B cell (primary cell): ENCODE data around the gene SLC4A1. TPM values are rescaled to one million over a fixed set of nuclear protein-coding genes. Genes with fewer than 3 reads are reported as not detected.

ENCODE experiments used
- ATAC-seq: fragments of 200-7000 bp; cut with Tn5 transposase; one replicate; pipeline ENCODE4 v1.10.0; 2021; ENCODE audit warnings: low read depth, mild to moderate bottlenecking, moderate number of reproducible peaks, moderate library complexity
- CTCF ChIA-PET: fragments of 350-600 bp; sonication (Branson Sonifier 250); formaldehyde crosslinking; loops from one replicate; lab custom pipeline; 2021; ENCODE audit warnings: antibody characterized with exemption, inconsistent platforms; lab: Charles Lee
- POLR2A ChIA-PET: fragments of 350-600 bp; sonication (Branson Sonifier 250); formaldehyde crosslinking; loops from one replicate; lab custom pipeline; 2021; ENCODE audit warnings: antibody characterized with exemption; lab: Charles Lee
- DNase-seq: peaks from one replicate; pipeline ENCODE4 v3.0.0; 2013
- H2AFZ ChIP-seq: 2 replicates; pipeline ENCODE4 v1.6.1; 2012; ENCODE audit warnings: mild to moderate bottlenecking, low read depth, low read length; ENCODE audit not compliant: insufficient read depth, poor library complexity, severe bottlenecking
- H3K27ac ChIP-seq, 2 donors: 1 replicate in 1 of 2; 2 replicates in 1 of 2; pipeline ENCODE4 v1.5.1; 2012 to 2013; ENCODE audit warnings: low read length in 2 of 2, mild to moderate bottlenecking in 2 of 2, moderate library complexity in 1 of 2
- H3K27me3 ChIP-seq, 4 experiments: fragments of 200-600 bp in 1 of 4; sonication (generic) in 1 of 4; replicated peaks in 1 of 4; 1 replicate in 2 of 4; 2 replicates in 2 of 4; pipeline versions ENCODE4 v1.6.1 to v1.7.0; 2013 to 2016; ENCODE audit warnings: low read length in 3 of 4, mild to moderate bottlenecking in 2 of 4, mixed read lengths in 1 of 4, moderate library complexity in 1 of 4; ENCODE audit not compliant: insufficient read depth in 4 of 4, control insufficient read depth in 3 of 4; ENCODE audit errors: control extremely low read depth in 1 of 4
- H3K36me3 ChIP-seq, 2 experiments: replicated peaks in 1 of 2; 1 replicate in 1 of 2; 2 replicates in 1 of 2; pipeline versions ENCODE4 v1.6.1 to v1.7.1; 2013; ENCODE audit warnings: low read length in 1 of 2; ENCODE audit not compliant: insufficient read depth in 2 of 2, control insufficient read depth in 1 of 2; ENCODE audit errors: control extremely low read depth in 1 of 2, extremely low read depth in 1 of 2
- H3K4me1 ChIP-seq, 2 donors: fragments of 200-600 bp in 1 of 2; sonication (generic) in 1 of 2; 1 replicate in 1 of 2; 2 replicates in 1 of 2; pipeline versions ENCODE4 v1.5.1 to v1.6.1; 2013 to 2017; ENCODE audit warnings: low read length in 2 of 2; ENCODE audit not compliant: control insufficient read depth in 2 of 2, insufficient read depth in 2 of 2
- H3K4me2 ChIP-seq: replicated peaks from 2 replicates; pipeline ENCODE3; 2012; ENCODE audit warnings: mild to moderate bottlenecking, low read depth, low read length; ENCODE audit not compliant: poor library complexity, severe bottlenecking
- H3K4me3 ChIP-seq, 5 experiments: fragments of 200-600 bp in 1 of 5; sonication (generic) in 1 of 5; 1 replicate in 3 of 5; 2 replicates in 2 of 5; pipeline versions ENCODE4 v1.5.1 to v1.7.0; 2011 to 2016; ENCODE audit warnings: low read length in 4 of 5, mild to moderate bottlenecking in 4 of 5, low read depth in 2 of 5, control low read depth in 1 of 5, moderate library complexity in 1 of 5; ENCODE audit not compliant: insufficient read depth in 1 of 5; ENCODE audit errors: control extremely low read depth in 1 of 5, extremely low read depth in 1 of 5
- H3K79me2 ChIP-seq: fragments of 200-600 bp; sonication (generic); one replicate; pipeline ENCODE4 v1.6.0; 2016; ENCODE audit warnings: low read length; ENCODE audit not compliant: control insufficient read depth, insufficient read depth
- H3K9ac ChIP-seq: fragments of 200-600 bp; sonication (generic); 2 replicates; pipeline ENCODE4 v1.6.1; 2017; ENCODE audit warnings: mild to moderate bottlenecking, low read length, moderate library complexity
- H3K9me3 ChIP-seq, 3 donors: one replicate each; pipeline versions ENCODE4 v1.6.1 to v1.7.1; 2013; ENCODE audit warnings: low read length in 2 of 3; ENCODE audit not compliant: control insufficient read depth in 2 of 3, insufficient read depth in 1 of 3; ENCODE audit errors: control extremely low read depth in 1 of 3
- H4K20me1 ChIP-seq: 2 replicates; pipeline ENCODE4 v1.6.0; 2012; ENCODE audit warnings: mild to moderate bottlenecking, low read length; ENCODE audit not compliant: insufficient read depth, control insufficient read depth, poor library complexity, severe bottlenecking
- H3K27ac Mint-ChIP-seq: one replicate; pipeline ENCODE4 v1.8.0; 2021; ENCODE audit warnings: mixed read lengths
- H3K27me3 Mint-ChIP-seq: one replicate; pipeline ENCODE4 v1.8.0; 2021; ENCODE audit warnings: mixed read lengths
- H3K4me1 Mint-ChIP-seq: one replicate; pipeline ENCODE4 v1.8.0; 2021; ENCODE audit warnings: mixed read lengths
- H3K4me3 Mint-ChIP-seq: one replicate; pipeline ENCODE4 v1.8.0; 2021; ENCODE audit warnings: mixed read lengths
- H3K9me3 Mint-ChIP-seq: one replicate; pipeline ENCODE4 v1.8.0; 2022; ENCODE audit warnings: mixed read lengths; ENCODE audit not compliant: insufficient read depth
- CTCF ChIP-seq: fragments of 200-600 bp; IDR thresholded peaks from one replicate; pipeline ENCODE4 v1.8.0; 2022; ENCODE audit warnings: antibody characterized with exemption, mild to moderate bottlenecking
- EZH2 ChIP-seq: IDR thresholded peaks from 2 replicates; pipeline ENCODE4 v1.6.1; 2012; ENCODE audit warnings: borderline replicate concordance, low read depth, mild to moderate bottlenecking, moderate library complexity, low read length; ENCODE audit not compliant: insufficient read depth, poor library complexity, severe bottlenecking
- WGBS: methylation state at CpG from one replicate; pipeline ENCODE4 v1.1.5; 2013; ENCODE audit warnings: missing lambda C conversion rate; ENCODE audit not compliant: insufficient coverage; 5-methylcytosine and 5-hydroxymethylcytosine counted together
- intact Hi-C: fragments of 100-400 bp; cut with micrococcal nuclease; formaldehyde crosslinking; loops from one replicate; pipeline ENCODE4 v1.10.0; 2022
- polyA plus RNA-seq: library from polyadenylated mRNA; depleted of rRNA; stranded (reverse); fragments of >200 nt; gene quantifications from 2 replicates; pipeline ENCODE4 v1.2.3, GENCODE V29; 2012
- total RNA-seq, 2 donors: library from RNA; stranded (reverse); fragments of 120-200 nt in 1 of 2; gene quantifications; 1 replicate in 1 of 2; 2 replicates in 1 of 2; pipeline versions ENCODE4 v1.2.3 to v1.2.4, GENCODE V29; 2013 to 2022

SLC4A1 gene
- total and polyA plus RNA-seq, 2 donors (not counting 1 experiment from before 2014, with no cell fraction given) = 0.22 TPM; not detected in 1

- Histone ChIP-seq H3K9ac (no peak overlapping the region), H3K4me1 (peaks cover 55 to 75% of the 10 kb centered on the region in 2 donors), H3K9me3 (no peaks in the 10 kb centered on the region), H3K27ac (peak overlapping the region; percentile 88 to 89), H4K20me1 (peaks cover 29% of the 10 kb centered on the region), H2AFZ (no peak overlapping the region), H3K79me2 (peaks cover 88% of the 10 kb centered on the region), H3K27me3 (no peaks in the 10 kb centered on the region), H3K4me2 (peak overlapping the region; percentile 9), H3K36me3 (peaks cover 2 to 55% of the 10 kb centered on the region in 2 experiments), H3K4me3 (no peak overlapping the region)
- no peak for ATAC-seq
- Mint-ChIP-seq H3K9me3 (no peaks in the 10 kb centered on the region), H3K27me3 (no peaks in the 10 kb centered on the region), H3K4me1 (peaks cover 68% of the 10 kb centered on the region), H3K27ac (peak overlapping the region; percentile 98), H3K4me3 (peak overlapping the region; percentile 34)
- no peak for DNase-seq
- 100% methylated on average over 1 of the region's 1 CpG for WGBS
- intact Hi-C loops = no loop called here
- CTCF ChIA-PET = interaction anchor here (0.8 to 1.5 kb wide), 6 partner anchors 10 to 140 kb away, joined by 3 to 6 read pairs (median 4); partner anchors contain the start of gene SLC25A39
- POLR2A ChIA-PET = interaction anchor here (0.6 kb wide), 1 partner anchor 14 kb away, joined by 6 read pairs; the partner anchor contains the start of gene ATXN7L3
- TF ChIP-seq CTCF = no peak
- TF ChIP-seq EZH2 = no peak
These were observed 53.8 kb downstream of the SLC4A1 start for GRCh38 chr17:44214230-44214494.

DNA sequence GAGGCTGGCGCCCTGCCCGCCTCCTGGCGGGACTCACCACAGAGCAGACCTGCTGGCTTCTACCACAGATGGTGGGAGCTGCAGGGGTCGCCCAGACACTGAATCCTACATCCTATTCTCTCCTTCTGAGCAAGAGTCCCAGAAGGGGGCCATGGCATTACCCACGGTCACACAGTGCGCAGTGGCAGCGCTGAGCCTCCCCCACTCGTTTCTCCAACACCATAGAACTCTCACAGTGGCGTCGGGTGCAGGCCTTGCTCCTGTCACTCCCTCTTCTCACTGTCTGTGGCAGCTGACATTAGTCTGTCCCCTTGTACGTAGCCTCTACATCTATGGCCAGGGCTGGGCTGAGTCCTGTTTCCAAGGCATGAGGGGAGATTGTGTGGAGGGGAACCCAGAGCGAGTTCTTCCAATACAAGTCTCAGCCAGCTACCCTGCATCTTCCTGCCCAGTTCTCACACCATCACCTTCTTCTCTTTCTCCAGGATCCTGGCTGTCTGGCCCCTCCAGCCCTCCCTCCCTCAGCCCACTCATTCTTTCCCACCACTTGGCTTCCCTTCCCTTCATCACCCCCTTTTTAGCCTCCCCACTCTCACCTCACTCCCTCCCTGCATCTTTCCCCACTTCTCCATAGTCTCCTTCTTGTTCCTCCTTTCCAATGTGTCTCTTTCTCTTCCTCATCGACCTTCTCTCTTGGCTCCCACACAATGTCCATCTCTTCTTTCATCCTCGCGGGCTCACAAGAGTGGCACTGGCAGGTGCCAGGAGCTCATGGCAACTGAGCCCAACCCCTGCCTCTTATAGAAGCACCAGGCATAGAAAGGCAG, 54.3 kb downstream of the SLC4A1 start:
- no peak overlapping the region for H3K9ac ChIP-seq
- no peak overlapping the region for H3K4me3 ChIP-seq
- peaks cover 29% of the 10 kb centered on the region for H4K20me1 ChIP-seq
- H3K36me3 ChIP-seq = peaks cover 2 to 61% of the 10 kb centered on the region in 2 experiments
- H3K27ac ChIP-seq = peak overlapping the region; percentile 88 to 89
- peaks cover 55 to 75% of the 10 kb centered on the region in 2 donors for H3K4me1 ChIP-seq
- H3K27me3 ChIP-seq = no peaks in the 10 kb centered on the region
- no peaks in the 10 kb centered on the region for H3K9me3 ChIP-seq
- H3K27ac Mint-ChIP-seq = peak overlapping the region; percentile 98
- H3K27me3 Mint-ChIP-seq = no peaks in the 10 kb centered on the region
- H3K4me2 ChIP-seq = peak overlapping the region; percentile 9
- ATAC-seq (no peak), DNase-seq (no peak)
- ChIA-PET POLR2A (interaction anchor here (0.6 kb wide), 1 partner anchor 14 kb away, joined by 6 read pairs; the partner anchor contains the start of gene ATXN7L3), CTCF (interaction anchor here (0.9 to 6.2 kb wide), 8 partner anchors 7 to 140 kb away, joined by 3 to 98 read pairs (median 6); partner anchors contain the start of genes GRN and UBTF)
- no peak overlapping the region for H2AFZ ChIP-seq
- peak overlapping the region; percentile 34 for H3K4me3 Mint-ChIP-seq
- whole genome bisulfite sequencing = 97% methylated on average over 11 of the region's 15 CpGs
- no peak for TF ChIP-seq CTCF
- TF ChIP-seq EZH2 = no peak
- H3K4me1 Mint-ChIP-seq = peaks cover 68% of the 10 kb centered on the region
- no peaks in the 10 kb centered on the region for H3K9me3 Mint-ChIP-seq
- intact Hi-C loops = no loop called here
- peaks cover 89% of the 10 kb centered on the region for H3K79me2 ChIP-seq
